ENCODE data around the gene NUP107. TPM values are rescaled to one million over a fixed set of nuclear protein-coding genes. Genes with fewer than 3 reads are reported as not detected.
"Not testable (repeated sequence)": the region's sequence is repeated elsewhere in the genome, so short reads cannot be mapped to it uniquely, and the experiment has no call there.

Gene NUP107
- total RNA-seq, 1 donor from 2014 or later, result 127 TPM

GRCh38 chr12:68673788-68674187, 13.0 kb upstream of the NUP107 start:
- Mint-ChIP-seq H3K4me3 (peak overlapping the region; percentile 49), H3K27me3 (no peaks in the 10 kb centered on the region), H3K27ac (peak overlapping the region; percentile 76), H3K9me3 (no peaks in the 10 kb centered on the region), H3K36me3 (ENCODE audit: low read depth) (peaks cover 4% of the 10 kb centered on the region), H3K4me1 (peaks cover 33% of the 10 kb centered on the region)
- DNase-seq, result peak; percentile 78
- intact Hi-C loops (cut with micrococcal nuclease), result loop anchor here (1.0 kb wide), 1 partner anchor 13 kb away; the partner anchor contains the start of gene NUP107

- Mint-ChIP-seq H3K36me3 (ENCODE audit: low read depth) (peaks cover 4% of the 10 kb centered on the region), H3K27me3 (no peaks in the 10 kb centered on the region), H3K27ac (peak overlapping the region; percentile 76), H3K9me3 (no peaks in the 10 kb centered on the region), H3K4me3 (peak overlapping the region; percentile 49), H3K4me1 (peaks cover 38% of the 10 kb centered on the region)
- DNase-seq, result no peak
- intact Hi-C loops (cut with micrococcal nuclease), result loop anchor here (1.0 kb wide), 1 partner anchor 12 kb away; the partner anchor contains the start of gene NUP107
These were observed 12.4 kb upstream of the NUP107 start for GRCh38 chr12:68674376-68674775.

GRCh38 chr12:68675101-68675842, 11.5 kb upstream of the NUP107 start:
- Mint-ChIP-seq H3K9me3 (no peaks in the 10 kb centered on the region), H3K27ac (peak overlapping the region; percentile 91), H3K4me3 (peak overlapping the region; percentile 76), H3K27me3 (no peaks in the 10 kb centered on the region), H3K36me3 (ENCODE audit: low read depth) (peaks cover 4% of the 10 kb centered on the region), H3K4me1 (peaks cover 43% of the 10 kb centered on the region)
- intact Hi-C loops (cut with micrococcal nuclease), result no loop called here
- DNase-seq, result peak; percentile 91

- H3K4me1 Mint-ChIP-seq, result peaks cover 39% of the 10 kb centered on the region
- intact Hi-C loops (cut with micrococcal nuclease); H3K9me3 Mint-ChIP-seq; DNase-seq; H3K36me3 Mint-ChIP-seq (ENCODE audit: low read depth); H3K27ac Mint-ChIP-seq; H3K4me3 Mint-ChIP-seq; H3K27me3 Mint-ChIP-seq: not testable (repeated sequence)
These were observed 9.9 kb upstream of the NUP107 start for GRCh38 chr12:68676854-68677253.

- intact Hi-C loops (cut with micrococcal nuclease), result loop anchor here (1.0 to 5.0 kb wide), 8 partner anchors 8 to 321 kb away; partner anchors contain the start of genes RAP1B and SLC35E3
- Mint-ChIP-seq H3K4me3 (peak overlapping the region; percentile 95), H3K27ac (peak overlapping the region; percentile 92)
These were observed 550 bp upstream of the NUP107 start for GRCh38 chr12:68686262-68686594.

GRCh38 chr12:68695454-68695853, 8.7 kb downstream of the NUP107 start:
- H3K9me3 Mint-ChIP-seq, result no peaks in the 10 kb centered on the region
- H3K4me1 Mint-ChIP-seq, result no peaks in the 10 kb centered on the region
- H3K36me3 Mint-ChIP-seq (ENCODE audit: low read depth), result peaks cover 58% of the 10 kb centered on the region
- DNase-seq, result no peak
- H3K27me3 Mint-ChIP-seq, result no peaks in the 10 kb centered on the region
- no peak overlapping the region for H3K4me3 Mint-ChIP-seq
- intact Hi-C loops (cut with micrococcal nuclease), result no loop called here
- no peak overlapping the region for H3K27ac Mint-ChIP-seq

More at GRCh38 chr12:68686262-68686594, 550 bp upstream of the NUP107 start:
- no peaks in the 10 kb centered on the region for H3K27me3 Mint-ChIP-seq
- H3K36me3 Mint-ChIP-seq (ENCODE audit: low read depth), result peaks cover 17% of the 10 kb centered on the region
- H3K4me1 Mint-ChIP-seq, result peaks cover 33% of the 10 kb centered on the region
- no peaks in the 10 kb centered on the region for H3K9me3 Mint-ChIP-seq
- no peak for DNase-seq

- intact Hi-C loops (cut with micrococcal nuclease), result no loop called here
- H3K27ac Mint-ChIP-seq, result no peak overlapping the region
These were observed 12.7 kb downstream of the NUP107 start for GRCh38 chr12:68699486-68699885.

GRCh38 chr12:68727776-68728175, 41.0 kb downstream of the NUP107 start:
- peaks cover 35% of the 10 kb centered on the region for H3K36me3 Mint-ChIP-seq (ENCODE audit: low read depth)
- intact Hi-C loops (cut with micrococcal nuclease), result no loop called here
- H3K4me3 Mint-ChIP-seq, result no peak overlapping the region
- peak; percentile 41 for DNase-seq
- no peaks in the 10 kb centered on the region for H3K27me3 Mint-ChIP-seq
- no peak overlapping the region for H3K27ac Mint-ChIP-seq
- H3K4me1 Mint-ChIP-seq, result peaks cover 2% of the 10 kb centered on the region
- H3K9me3 Mint-ChIP-seq, result no peaks in the 10 kb centered on the region

More at GRCh38 chr12:68699486-68699885, 12.7 kb downstream of the NUP107 start:
- no peaks in the 10 kb centered on the region for H3K4me1 Mint-ChIP-seq
- H3K9me3 Mint-ChIP-seq, result no peaks in the 10 kb centered on the region
- peaks cover 43% of the 10 kb centered on the region for H3K36me3 Mint-ChIP-seq (ENCODE audit: low read depth)
- no peaks in the 10 kb centered on the region for H3K27me3 Mint-ChIP-seq
- no peak overlapping the region for H3K4me3 Mint-ChIP-seq
- no peak for DNase-seq

GRCh38 chr12:68733661-68734071, 46.9 kb downstream of the NUP107 start:
- no peak for DNase-seq
- H3K27ac Mint-ChIP-seq, result no peak overlapping the region
- no peaks in the 10 kb centered on the region for H3K27me3 Mint-ChIP-seq
- H3K4me3 Mint-ChIP-seq, result no peak overlapping the region
- no peaks in the 10 kb centered on the region for H3K9me3 Mint-ChIP-seq
- H3K4me1 Mint-ChIP-seq, result peaks cover 2% of the 10 kb centered on the region
- peaks cover 44% of the 10 kb centered on the region for H3K36me3 Mint-ChIP-seq (ENCODE audit: low read depth)
- intact Hi-C loops (cut with micrococcal nuclease), result no loop called here

- H3K27me3 Mint-ChIP-seq, result no peaks in the 10 kb centered on the region
- intact Hi-C loops (cut with micrococcal nuclease), result no loop called here
- no peaks in the 10 kb centered on the region for H3K9me3 Mint-ChIP-seq
- H3K4me3 Mint-ChIP-seq, result no peak overlapping the region
- peaks cover 42% of the 10 kb centered on the region for H3K36me3 Mint-ChIP-seq (ENCODE audit: low read depth)
- H3K27ac Mint-ChIP-seq, result no peak overlapping the region
- no peak for DNase-seq
- peaks cover 11% of the 10 kb centered on the region for H3K4me1 Mint-ChIP-seq
These were observed 53.1 kb downstream of the NUP107 start for GRCh38 chr12:68739891-68740290.

- peaks cover 29% of the 10 kb centered on the region for H3K36me3 Mint-ChIP-seq (ENCODE audit: low read depth)
- no peak for DNase-seq
- H3K4me1 Mint-ChIP-seq, result peaks cover 24% of the 10 kb centered on the region
- intact Hi-C loops (cut with micrococcal nuclease), result no loop called here
- H3K4me3 Mint-ChIP-seq, result peak overlapping the region; percentile 31
- peak overlapping the region; percentile 54 for H3K27ac Mint-ChIP-seq
- H3K27me3 Mint-ChIP-seq, result no peaks in the 10 kb centered on the region
- H3K9me3 Mint-ChIP-seq, result no peaks in the 10 kb centered on the region
These were observed 56.6 kb downstream of the NUP107 start for GRCh38 chr12:68743356-68743755.

GRCh38 chr12:68745376-68745903, 58.7 kb downstream of the NUP107 start:
- H3K36me3 Mint-ChIP-seq (ENCODE audit: low read depth), result peaks cover 23% of the 10 kb centered on the region
- peaks cover 38% of the 10 kb centered on the region for H3K4me1 Mint-ChIP-seq
- DNase-seq, result no peak
- H3K4me3 Mint-ChIP-seq, result peak overlapping the region; percentile 93
- H3K27me3 Mint-ChIP-seq, result no peaks in the 10 kb centered on the region
- intact Hi-C loops (cut with micrococcal nuclease), result loop anchor here (5.0 kb wide), 1 partner anchor 1497 kb away; the partner anchor contains the start of gene CNOT2
- peak overlapping the region; percentile 80 for H3K27ac Mint-ChIP-seq
- H3K9me3 Mint-ChIP-seq, result no peaks in the 10 kb centered on the region

GRCh38 chr12:68745904-68746571, 59.3 kb downstream of the NUP107 start, which contains the start of gene SLC35E3:
Gene SLC35E3 (plus strand): TSS chr12:68746176. CDS start chr12:68746378, 202 bp downstream.
- Mint-ChIP-seq H3K36me3 (ENCODE audit: low read depth) (peaks cover 26% of the 10 kb centered on the region), H3K4me1 (peaks cover 38% of the 10 kb centered on the region), H3K4me3 (peak within 1 kb of the TSS; percentile 93), H3K9me3 (no peaks in the 10 kb centered on the region), H3K27ac (peak within 1 kb of the TSS; percentile 80), H3K27me3 (no peaks in the 10 kb centered on the region)
- DNase-seq, result peak; percentile 98
- intact Hi-C loops (cut with micrococcal nuclease), result loop anchor here (1.0 to 5.0 kb wide), 4 partner anchors 60 to 1496 kb away; partner anchors contain the start of genes CNOT2, MDM1 and NUP107
